GM12878 (cell line): Measurements from ENCODE around the gene CCDC63. TPM values are rescaled to one million over a fixed set of nuclear protein-coding genes. Genes with fewer than 3 reads are reported as not detected.

Experiments used
- ATAC-seq: fragments of 200-7000 bp; cut with Tn5 transposase; 3 replicates; pipeline ENCODE4 v1.9.1; 2020; ENCODE audit warnings: mild to moderate bottlenecking, moderate library complexity
- BruUV-seq: library from RNA; stranded (reverse); fragments of 400-500 nt; replicated peaks from 2 replicates; lab custom pipeline; 2021; lab: Mats Ljungman, UMichigan
- CTCF ChIA-PET: fragments of 300-600 bp; sonication (Branson Sonifier 250); formaldehyde crosslinking; extraction: SDS; loops from one replicate; lab custom pipeline; 2021; ENCODE audit warnings: inconsistent platforms; lab: Yijun Ruan, JAX
- POLR2A ChIA-PET: fragments of 350-600 bp; formaldehyde crosslinking; extraction: SDS; loops from one replicate; lab custom pipeline; 2021; ENCODE audit warnings: inconsistent platforms; lab: Charles Lee
- RAD21 ChIA-PET: fragments of 300-600 bp; sonication (Branson Sonifier 250); formaldehyde crosslinking; loops from one replicate; lab custom pipeline; 2023; ENCODE audit warnings: antibody characterized with exemption; ENCODE audit not compliant: unreplicated experiment; lab: Charles Lee
- SMC1A ChIA-PET: fragments of 300-600 bp; sonication (Branson Sonifier 250); formaldehyde crosslinking; loops from one replicate; lab custom pipeline; 2023; ENCODE audit not compliant: unreplicated experiment, uncharacterized antibody; lab: Charles Lee
- DNase-seq: peaks from one replicate; pipeline ENCODE4 v3.0.0-alpha.2; 2011; ENCODE audit warnings: low read depth, low spot score
- FAIRE-seq: peaks from 3 replicates; lab custom pipeline; 2011; peaks lifted over from hg19 to GRCh38; lab: Jason Lieb, UNC
- H2AFZ ChIP-seq: 2 replicates; pipeline ENCODE4 v1.6.0; 2011; ENCODE audit warnings: low read depth, low read length, control low read depth; ENCODE audit not compliant: control insufficient read depth
- H3K27ac ChIP-seq: 2 replicates; pipeline ENCODE4 v1.5.1; 2011; ENCODE audit warnings: control low read depth; ENCODE audit not compliant: control insufficient read depth, insufficient read depth
- H3K27me3 ChIP-seq, 2 experiments: replicated peaks in 1 of 2; 2 replicates each; pipeline versions ENCODE4 v1.6.0 to v1.6.1; 2011; ENCODE audit warnings: low read length in 1 of 2; ENCODE audit not compliant: control insufficient read depth in 2 of 2, insufficient read depth in 2 of 2
- H3K36me3 ChIP-seq, 2 experiments: 2 replicates each; pipeline ENCODE4 v1.5.1; 2011; ENCODE audit warnings: low read length in 1 of 2; ENCODE audit not compliant: control insufficient read depth in 2 of 2, insufficient read depth in 2 of 2
- H3K4me1 ChIP-seq: 2 replicates; pipeline ENCODE4 v1.6.1; 2011; ENCODE audit warnings: mild to moderate bottlenecking, low read length, moderate library complexity, mixed read lengths; ENCODE audit not compliant: control insufficient read depth, insufficient read depth
- H3K4me2 ChIP-seq: 2 replicates; pipeline ENCODE4 v1.6.0; 2011; ENCODE audit warnings: control low read depth; ENCODE audit not compliant: control insufficient read depth, insufficient read depth
- H3K4me3 ChIP-seq: fragments of 200-600 bp; sonication (generic); 2 replicates; pipeline ENCODE4 v1.5.1; 2016
- H3K79me2 ChIP-seq: 2 replicates; pipeline ENCODE4 v1.6.0; 2011; ENCODE audit warnings: low read length; ENCODE audit not compliant: control insufficient read depth, insufficient read depth
- H3K9ac ChIP-seq: 2 replicates; pipeline ENCODE4 v1.8.0; 2011; ENCODE audit warnings: low read length, control low read depth, mixed read lengths; ENCODE audit not compliant: control insufficient read depth, insufficient read depth
- H3K9me3 ChIP-seq: replicated peaks from 3 replicates; pipeline ENCODE4 v1.5.1; 2011; ENCODE audit warnings: mild to moderate bottlenecking, low read length; ENCODE audit not compliant: control insufficient read depth, insufficient read depth
- H4K20me1 ChIP-seq: 2 replicates; pipeline ENCODE4 v1.6.0; 2011; ENCODE audit not compliant: control insufficient read depth, insufficient read depth
- ATF3 ChIP-seq: IDR thresholded peaks from 2 replicates; pipeline ENCODE4 v1.6.1; 2011; ENCODE audit warnings: low read depth, mild to moderate bottlenecking, low read length, moderate library complexity, borderline replicate concordance; ENCODE audit errors: extremely low read depth
- BCL3 ChIP-seq: IDR thresholded peaks from 2 replicates; pipeline ENCODE4 v1.6.1; 2011; ENCODE audit warnings: borderline replicate concordance, low read depth, mild to moderate bottlenecking, moderate library complexity, low read length; ENCODE audit not compliant: insufficient read depth, poor library complexity, severe bottlenecking
- CHD1 ChIP-seq: IDR thresholded peaks from 2 replicates; pipeline ENCODE4 v1.6.1; 2012; ENCODE audit warnings: low read depth, low read length, improper control_type of control experiment
- GATAD2B ChIP-seq: fragments of 450-650 bp; conservative IDR thresholded peaks from 2 replicates; pipeline ENCODE4 v1.6.1; 2017; ENCODE audit warnings: low read depth, mild to moderate bottlenecking, moderate library complexity
- IRF5 ChIP-seq: fragments of 450-650 bp; IDR thresholded peaks from 2 replicates; pipeline ENCODE4 v1.6.1; 2017; ENCODE audit warnings: borderline replicate concordance
- KDM1A ChIP-seq: fragments of 200-600 bp; sonication (generic); IDR thresholded peaks from 2 replicates; pipeline ENCODE4 v1.6.1; 2016; ENCODE audit warnings: borderline replicate concordance
- NBN ChIP-seq: fragments of 450-650 bp; IDR thresholded peaks from 2 replicates; pipeline ENCODE4 v1.6.1; 2016
- NFXL1 ChIP-seq: fragments of 450-650 bp; IDR thresholded peaks from 2 replicates; pipeline ENCODE4 v1.6.1; 2017; ENCODE audit warnings: antibody characterized with exemption, mild to moderate bottlenecking, borderline replicate concordance
- PBX3 ChIP-seq: IDR thresholded peaks from 2 replicates; pipeline ENCODE4 v1.6.1; 2011; ENCODE audit warnings: mild to moderate bottlenecking, low read depth, low read length, moderate library complexity; ENCODE audit not compliant: insufficient replicate concordance
- RAD21 ChIP-seq: IDR thresholded peaks from 2 replicates; pipeline ENCODE4 v1.6.1; 2011; ENCODE audit warnings: mild to moderate bottlenecking, low read depth, low read length, moderate library complexity; ENCODE audit not compliant: insufficient read depth
- SMC3 ChIP-seq: IDR thresholded peaks from 2 replicates; pipeline ENCODE4 v1.6.1; 2011; ENCODE audit warnings: low read length, improper control_type of control experiment, borderline replicate concordance
- SUZ12 ChIP-seq: fragments of 200-600 bp; sonication (generic); IDR thresholded peaks from one replicate; pipeline ENCODE4 v1.6.1; 2018; ENCODE audit warnings: antibody characterized with exemption, mild to moderate bottlenecking; ENCODE audit not compliant: unreplicated experiment
- ZBTB4 ChIP-seq: fragments of 450-650 bp; formaldehyde crosslinking; IDR thresholded peaks from 2 replicates; pipeline ENCODE4 v1.4.0; 2022; ENCODE audit warnings: mild to moderate bottlenecking, moderate library complexity
- ZNF384 ChIP-seq: IDR thresholded peaks from 2 replicates; pipeline ENCODE4 v1.6.1; 2012; ENCODE audit warnings: low read depth, mild to moderate bottlenecking, low read length, improper control_type of control experiment, borderline replicate concordance
- ZZZ3 ChIP-seq: IDR thresholded peaks from 2 replicates; pipeline ENCODE4 v1.6.1; 2011; ENCODE audit warnings: low read depth; ENCODE audit not compliant: control insufficient read depth, insufficient read length
- WGBS: methylation state at CpG from one replicate; pipeline ENCODE4 v1.1.6; 2016; ENCODE audit warnings: low lambda C conversion rate; ENCODE audit not compliant: insufficient replicate concordance, insufficient coverage; ENCODE audit errors: missing lambda C conversion rate; 5-methylcytosine and 5-hydroxymethylcytosine counted together
- in situ Hi-C: fragments of 300-500 bp; cut with MboI; formaldehyde crosslinking; loops from 9 replicates; pipeline ENCODE4 v1.14.3; 2018; ENCODE audit warnings: mixed read lengths
- intact Hi-C: fragments of 100-400 bp; cut with micrococcal nuclease; formaldehyde crosslinking; loops from one replicate; pipeline ENCODE4 v1.14.2; 2022; ENCODE audit not compliant: unreplicated experiment
- polyA plus RNA-seq, 11 experiments: library from polyadenylated mRNA; depleted of rRNA in 4 of 11; unstranded in 6 of 11; stranded (reverse) in 5 of 11; fragments of >200 nt; fragmentation: Nextera tagmentation in 4 of 11; fragmentation: Illumina TruSeq in 1 of 11; extraction: Ambion mirVana in 4 of 11; extraction: Trizol in 1 of 11; gene quantifications; 1 replicate in 1 of 11; 2 replicates in 10 of 11; pipeline versions ENCODE4 v1.2.1 to v1.2.3, GENCODE V29; 2011 to 2016; ENCODE audit warnings: inconsistent platforms in 2 of 11, missing spikeins in 2 of 11, low read depth in 1 of 11
- total RNA-seq, 4 experiments: library from RNA; depleted of rRNA in 3 of 4; stranded (reverse); fragments of >200 nt in 3 of 4; fragmentation: Illumina TruSeq in 1 of 4; extraction: Trizol in 1 of 4; gene quantifications; 2 replicates each; pipeline versions ENCODE4 v1.2.1 to v1.2.3, GENCODE V29; 2013 to 2021

CCDC63 gene
- total and polyA plus RNA-seq, 10 of the 15 experiments (the other 5 are each of a cell fraction or from before 2014, with no cell fraction given) = not detected

GRCh38 chr12:110869026-110869425 is 22.2 kb downstream of the CCDC63 start (continued):
- TF ChIP-seq NFXL1 (no peak), IRF5 (no peak), SMC3 (no peak), SUZ12 (no peak), ATF3 (no peak), GATAD2B (no peak)

- H3K9me3 ChIP-seq = no peaks in the 10 kb centered on the region
- H2AFZ ChIP-seq = no peak overlapping the region
- H3K4me2 ChIP-seq = no peak overlapping the region
- no peak for DNase-seq
- H3K4me1 ChIP-seq = no peaks in the 10 kb centered on the region
- CTCF ChIA-PET = no interaction called here
- WGBS = 52% methylated on average over 5 of the region's 5 CpGs
- H3K27ac ChIP-seq = no peak overlapping the region
- RAD21 ChIA-PET = no interaction called here
- H4K20me1 ChIP-seq = no peaks in the 10 kb centered on the region
- no peaks in the 10 kb centered on the region; a peak in 2 of 4 replicates for H3K27me3 ChIP-seq
- H3K4me3 ChIP-seq = no peak overlapping the region
- FAIRE-seq = no peak
- no peak overlapping the region for H3K9ac ChIP-seq
- no peak for ATAC-seq
- POLR2A ChIA-PET = no interaction called here
- no peak for TF ChIP-seq NBN
- no peak for TF ChIP-seq ZBTB4 (CRISPR knock-in tag)
- no peak for TF ChIP-seq CHD1
- no peak for TF ChIP-seq KDM1A
- TF ChIP-seq ZNF384 = no peak
- TF ChIP-seq ZZZ3 = no peak
- no peak for TF ChIP-seq PBX3
- no peak for TF ChIP-seq BCL3
- TF ChIP-seq RAD21 = no peak
- SMC1A ChIA-PET = no interaction called here
- no TSS peak for BruUV-seq
- H3K79me2 ChIP-seq = no peaks in the 10 kb centered on the region
- in situ Hi-C loops = no loop called here
- intact Hi-C loops = no loop called here
- no peaks in the 10 kb centered on the region for H3K36me3 ChIP-seq
These were observed 23.0 kb downstream of the CCDC63 start for GRCh38 chr12:110869803-110870202.
